Spleen (tissue), 11 donors: Measurements from ENCODE around the gene PRTN3. TPM values are rescaled to one million over a fixed set of nuclear protein-coding genes. Genes with fewer than 3 reads are reported as not detected.
A peak's percentile ranks its signal among the peaks of the same experiment; 100 is the strongest.

Source experiments
- DNase-seq: peaks from one replicate; pipeline ENCODE4 v3.0.0-alpha.2; 2020
- H3K27ac ChIP-seq, 8 donors: fragments of 200-600 bp; sonication (generic) in 7 of 8; 1 replicate in 4 of 8; 2 replicates in 4 of 8; pipeline versions ENCODE4 v1.5.0 to v1.8.0; 2016 to 2021; ENCODE audit warnings: inconsistent platforms in 4 of 8, mild to moderate bottlenecking in 4 of 8, moderate library complexity in 1 of 8
- H3K27me3 ChIP-seq, 7 donors: fragments of 200-600 bp; sonication (generic) in 6 of 7; replicated peaks in 1 of 7; 1 replicate in 4 of 7; 2 replicates in 3 of 7; pipeline versions ENCODE4 v1.5.0 to v1.8.0; 2016 to 2021; ENCODE audit warnings: inconsistent platforms in 3 of 7, mild to moderate bottlenecking in 1 of 7
- H3K36me3 ChIP-seq, 6 donors: fragments of 200-600 bp; sonication (generic) in 5 of 6; 1 replicate in 4 of 6; 2 replicates in 2 of 6; pipeline versions ENCODE4 v1.5.0 to v1.8.0; 2016 to 2021; ENCODE audit warnings: inconsistent platforms in 2 of 6
- H3K4me1 ChIP-seq, 6 donors: fragments of 200-600 bp; sonication (generic) in 5 of 6; 1 replicate in 3 of 6; 2 replicates in 3 of 6; pipeline versions ENCODE4 v1.5.0 to v1.8.0; 2016 to 2021; ENCODE audit warnings: inconsistent platforms in 3 of 6
- H3K4me3 ChIP-seq, 8 donors: fragments of 200-600 bp; sonication (generic) in 7 of 8; 1 replicate in 4 of 8; 2 replicates in 4 of 8; pipeline versions ENCODE4 v1.5.0 to v1.8.0; 2016 to 2021; ENCODE audit warnings: inconsistent platforms in 4 of 8, mild to moderate bottlenecking in 4 of 8, moderate library complexity in 2 of 8
- H3K9me3 ChIP-seq, 8 donors: fragments of 200-600 bp; sonication (generic) in 7 of 8; 1 replicate in 4 of 8; 2 replicates in 4 of 8; pipeline versions ENCODE4 v1.5.0 to v1.8.0; 2016 to 2021; ENCODE audit warnings: inconsistent platforms in 4 of 8
- POLR2A ChIP-seq, 3 donors: fragments of 450-650 bp; IDR thresholded peaks; one replicate each; pipeline ENCODE4 v1.5.1; 2017; ENCODE audit warnings: antibody characterized with exemption in 3 of 3, mild to moderate bottlenecking in 1 of 3
- POLR2AphosphoS5 ChIP-seq, 3 donors: sonication (generic); formaldehyde crosslinking; IDR thresholded peaks; one replicate each; pipeline ENCODE4 v1.5.1; 2017; ENCODE audit warnings: antibody characterized with exemption in 3 of 3
- WGBS, 5 donors: extraction: QIAGEN DNeasy Blood & Tissue Kit in 3 of 5; methylation state at CpG; one replicate each; pipeline versions ENCODE4 v1.1.5 to v1.1.7; 2013 to 2018; 5-methylcytosine and 5-hydroxymethylcytosine counted together
- intact Hi-C: fragments of 100-400 bp; cut with DNase I; formaldehyde crosslinking; loops from one replicate; pipeline ENCODE4 v1.15.0; 2023; ENCODE audit warnings: low total_unique reads
- polyA plus RNA-seq, 3 donors: library from polyadenylated mRNA; stranded (reverse); fragments of 200-250 nt; gene quantifications; one replicate each; pipeline ENCODE4 v1.2.1, GENCODE V29; 2013
- total RNA-seq, 7 donors: library from RNA; depleted of rRNA in 3 of 7; stranded (reverse); fragments of >200 nt in 3 of 7; fragmentation: NEBNext Ultra II Directional in 4 of 7; extraction: Animal tissue kit (Norgen Biotek cat#: 25700) in 4 of 7; gene quantifications; one replicate each; pipeline versions ENCODE4 v1.1.0 to v1.2.1, GENCODE V29; 2016 to 2021
- TF ChIP-seq, protein P1 (sequence below), 11 experiments: fragments of 200-600 bp in 7 of 11; fragments of 450-650 bp in 4 of 11; sonication (generic) in 4 of 11; IDR thresholded peaks in 8 of 11; conservative IDR thresholded peaks in 3 of 11; 1 replicate in 7 of 11; 2 replicates in 4 of 11; pipeline versions ENCODE4 v1.4.0 to v1.8.0; 2016 to 2021; ENCODE audit warnings: antibody characterized with exemption in 11 of 11, inconsistent platforms in 4 of 11, mild to moderate bottlenecking in 1 of 11
- donor health status: healthy with polysubstance abuse.
- donor health status: DM: no; HTN: no; CAD: no; lungs with moderate emphysema.
- donor health status: DM: no; HTN: no; CAD: no.
- donor health status: Bipolar disorder and iron deficiency.
- donor health status: healthy.
- donor health status: DM: no; HTN: no; CAD: no.
- donor health status: DM: yes; HTN: yes; CAD: no.

PRTN3 gene
- total and polyA plus RNA-seq, 10 donors: 0.89 to 168 (median 7.9) TPM

DNA sequence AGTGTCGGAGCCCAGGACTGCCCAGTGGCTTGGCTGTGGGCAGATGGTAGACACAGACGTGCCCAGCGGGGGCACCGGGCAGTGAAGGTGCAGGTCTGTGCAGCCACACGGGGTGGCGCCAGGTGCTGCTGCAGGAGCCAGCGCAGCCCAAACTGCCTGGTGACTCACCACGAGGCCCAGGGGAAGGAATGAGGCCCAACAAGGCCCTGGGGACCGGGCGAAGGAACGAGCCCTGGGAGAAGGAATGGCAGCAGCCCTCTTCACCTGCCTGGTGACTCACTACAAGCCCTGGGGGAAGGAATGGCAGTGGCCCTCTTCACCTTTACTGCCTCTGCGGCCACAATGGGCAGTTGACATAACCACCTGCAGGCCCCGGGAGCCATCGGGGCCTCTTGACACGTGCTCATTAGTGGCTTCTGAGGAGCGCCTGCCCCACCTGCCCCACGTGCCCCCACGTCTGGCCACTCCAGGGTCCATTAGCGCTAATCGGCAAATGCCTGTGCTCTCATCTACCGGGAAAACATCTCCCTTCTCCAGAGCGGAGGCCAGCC, 42.9 kb downstream of the PRTN3 start:
- 89 to 95% (median 94%) methylated on average over 22 of the region's 22 CpGs for WGBS, 5 donors
- no peak for DNase-seq

DNA sequence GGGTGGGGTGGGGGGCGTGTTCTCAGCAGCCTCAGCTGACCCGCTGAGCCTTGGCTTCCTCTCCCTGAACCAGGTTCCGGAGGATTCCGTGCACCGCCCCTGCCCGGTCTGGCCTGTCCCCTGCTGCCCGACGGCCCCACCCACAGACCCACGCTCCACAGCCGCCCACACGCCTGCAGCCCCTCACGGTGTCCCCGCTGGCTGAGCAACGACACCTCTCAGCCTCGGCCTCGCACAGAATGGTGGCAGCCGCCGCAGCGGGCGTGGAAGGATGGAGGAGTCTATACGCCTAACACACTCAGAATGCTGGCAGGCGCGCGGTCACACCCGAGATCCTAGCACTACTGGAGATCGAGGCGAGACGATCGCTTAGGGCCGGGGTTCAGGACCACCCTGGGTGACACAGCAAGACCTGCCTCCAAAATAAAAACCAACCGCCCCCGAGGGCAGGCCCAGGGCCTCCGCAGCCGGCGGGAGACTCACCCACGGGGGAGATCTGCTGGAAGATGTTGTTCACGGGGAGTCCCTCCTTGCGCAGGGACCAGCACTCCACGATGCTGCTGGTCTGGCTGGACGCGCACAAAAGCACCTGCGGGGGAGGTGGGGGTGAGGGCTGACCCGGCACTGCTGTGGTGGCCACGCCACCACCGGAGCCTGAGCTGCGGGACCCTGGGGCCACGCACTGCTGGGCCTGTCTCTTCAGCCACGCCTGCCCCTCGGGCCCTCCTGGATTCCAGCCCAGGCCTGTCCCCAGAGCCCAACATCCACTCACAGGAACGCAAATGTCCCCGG, 43.8 kb downstream of the PRTN3 start:
- Histone ChIP-seq H3K9me3 (no peaks in the 10 kb centered on the region), H3K27ac (no peak overlapping the region), H3K36me3 (peaks cover 0 to 100% (median 80%) of the 10 kb centered on the region in 6 donors), H3K4me1 (no peaks in the 10 kb centered on the region), H3K4me3 (no peak overlapping the region), H3K27me3 (no peaks in the 10 kb centered on the region)
- intact Hi-C loops: no loop called here
- no peak for DNase-seq
- TF ChIP-seq POLR2A (IDR thresholded peaks at IDR 0.05): no peak
- WGBS, 5 donors: 93 to 96% (median 94%) methylated on average over 37 to 51 of the region's 51 CpGs

More for the DNA sequence above, 42.9 kb downstream of the PRTN3 start:
- no peaks in the 10 kb centered on the region for H3K9me3 ChIP-seq
- H3K27ac ChIP-seq: no peak overlapping the region
- no peaks in the 10 kb centered on the region for H3K4me1 ChIP-seq
- TF ChIP-seq POLR2A (IDR thresholded peaks at IDR 0.05) (no peak), POLR2AphosphoS5 (IDR thresholded peaks at IDR 0.05) (peak in 1 of 3 donors; percentile 22)
- TF ChIP-seq, protein P1, sequence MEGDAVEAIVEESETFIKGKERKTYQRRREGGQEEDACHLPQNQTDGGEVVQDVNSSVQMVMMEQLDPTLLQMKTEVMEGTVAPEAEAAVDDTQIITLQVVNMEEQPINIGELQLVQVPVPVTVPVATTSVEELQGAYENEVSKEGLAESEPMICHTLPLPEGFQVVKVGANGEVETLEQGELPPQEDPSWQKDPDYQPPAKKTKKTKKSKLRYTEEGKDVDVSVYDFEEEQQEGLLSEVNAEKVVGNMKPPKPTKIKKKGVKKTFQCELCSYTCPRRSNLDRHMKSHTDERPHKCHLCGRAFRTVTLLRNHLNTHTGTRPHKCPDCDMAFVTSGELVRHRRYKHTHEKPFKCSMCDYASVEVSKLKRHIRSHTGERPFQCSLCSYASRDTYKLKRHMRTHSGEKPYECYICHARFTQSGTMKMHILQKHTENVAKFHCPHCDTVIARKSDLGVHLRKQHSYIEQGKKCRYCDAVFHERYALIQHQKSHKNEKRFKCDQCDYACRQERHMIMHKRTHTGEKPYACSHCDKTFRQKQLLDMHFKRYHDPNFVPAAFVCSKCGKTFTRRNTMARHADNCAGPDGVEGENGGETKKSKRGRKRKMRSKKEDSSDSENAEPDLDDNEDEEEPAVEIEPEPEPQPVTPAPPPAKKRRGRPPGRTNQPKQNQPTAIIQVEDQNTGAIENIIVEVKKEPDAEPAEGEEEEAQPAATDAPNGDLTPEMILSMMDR (IDR thresholded peaks at IDR 0.05 in 8 of 11, conservative IDR thresholded peaks at IDR 0.05 in 3 of 11): no peak
- peaks cover 0 to 100% (median 76%) of the 10 kb centered on the region in 6 donors for H3K36me3 ChIP-seq
- no peak overlapping the region for H3K4me3 ChIP-seq
- H3K27me3 ChIP-seq: no peaks in the 10 kb centered on the region
- intact Hi-C loops: no loop called here

DNA sequence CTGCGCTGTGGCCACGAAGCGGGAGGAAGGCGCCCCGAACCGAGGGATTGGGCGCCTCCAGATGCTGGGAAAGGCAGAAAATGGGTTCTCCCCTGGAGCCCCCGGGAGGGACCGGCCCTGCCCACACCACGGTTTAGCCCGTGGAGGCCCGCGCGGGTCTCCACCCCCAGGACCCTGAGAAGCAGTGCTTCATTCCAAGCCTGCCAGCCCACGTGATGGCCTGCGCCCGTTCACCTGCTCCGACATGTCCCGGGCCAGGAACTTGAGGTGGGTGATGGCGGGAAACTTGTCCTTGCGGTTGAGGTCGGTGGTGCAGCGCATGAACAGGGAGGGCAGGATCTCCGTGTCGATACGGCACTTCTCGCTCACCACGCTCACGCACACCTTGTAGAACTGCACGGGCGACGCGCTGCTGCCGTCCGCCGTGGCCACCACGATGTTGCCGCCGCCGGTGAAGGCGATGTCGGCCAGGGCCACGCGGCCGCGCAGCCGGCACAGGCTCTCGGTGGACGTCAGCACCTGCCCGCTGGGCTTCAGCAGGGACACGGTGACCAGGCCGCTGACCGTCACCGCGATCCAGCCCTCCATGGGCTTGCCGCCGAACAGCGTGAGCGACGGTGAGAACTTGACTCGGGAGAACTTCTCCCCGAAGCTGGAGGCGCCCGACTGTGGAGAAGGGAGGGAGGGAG, 44.9 kb downstream of the PRTN3 start:
- TF ChIP-seq, protein P1 (IDR thresholded peaks at IDR 0.05 in 8 of 11, conservative IDR thresholded peaks at IDR 0.05 in 3 of 11): no peak
- TF ChIP-seq POLR2A (IDR thresholded peaks at IDR 0.05) (no peak), POLR2AphosphoS5 (IDR thresholded peaks at IDR 0.05) (peak in 1 of 3 donors; percentile 19)
- Histone ChIP-seq H3K36me3 (peaks cover 0 to 100% (median 78%) of the 10 kb centered on the region in 6 donors), H3K4me1 (peaks cover 0 to 4% (median 0%) of the 10 kb centered on the region in 6 donors), H3K9me3 (no peaks in the 10 kb centered on the region), H3K4me3 (no peak overlapping the region), H3K27ac (no peak overlapping the region), H3K27me3 (no peaks in the 10 kb centered on the region)
- intact Hi-C loops: no loop called here
- no peak for DNase-seq
- 96 to 97% (median 96%) methylated on average over 43 to 64 of the region's 64 CpGs for WGBS, 5 donors

DNA sequence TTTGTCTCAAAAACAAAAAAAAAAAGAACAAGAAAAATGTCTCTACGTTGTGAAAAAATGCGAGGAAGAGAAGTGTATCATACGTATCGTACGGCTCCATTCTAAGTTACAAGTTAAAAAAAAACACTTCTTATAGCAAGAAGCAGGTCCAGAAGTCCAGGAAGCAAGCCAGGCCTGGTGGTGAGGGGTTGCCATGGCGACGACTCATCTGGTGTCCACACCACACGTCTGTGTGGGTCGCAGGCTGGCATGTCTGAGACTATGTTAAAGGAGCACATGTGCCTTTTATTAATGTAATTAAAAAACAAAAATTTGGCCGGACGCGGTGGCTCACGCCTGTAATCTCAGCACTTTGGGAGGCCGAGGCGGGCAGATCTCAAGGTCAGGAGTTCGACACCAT, 46.3 kb downstream of the PRTN3 start:
- peaks cover 2 to 16% (median 6%) of the 10 kb centered on the region in 6 donors for H3K4me1 ChIP-seq
- intact Hi-C loops: no loop called here
- WGBS, 5 donors: 82 to 91% (median 87%) methylated on average over 16 of the region's 16 CpGs
- DNase-seq: no peak
- no peaks in the 10 kb centered on the region for H3K27me3 ChIP-seq
- no peak overlapping the region for H3K27ac ChIP-seq
- H3K4me3 ChIP-seq: no peak overlapping the region
- TF ChIP-seq POLR2AphosphoS5 (IDR thresholded peaks at IDR 0.05): no peak
- no peak for TF ChIP-seq POLR2A (IDR thresholded peaks at IDR 0.05)
- TF ChIP-seq, protein P1 (IDR thresholded peaks at IDR 0.05 in 8 of 11, conservative IDR thresholded peaks at IDR 0.05 in 3 of 11): no peak
- no peaks in the 10 kb centered on the region for H3K9me3 ChIP-seq
- peaks cover 0 to 92% (median 65%) of the 10 kb centered on the region in 6 donors for H3K36me3 ChIP-seq
